Dedifferentiated amniotic fluid mesenchymal stem cell (primary cell): ENCODE data around the gene B3GNT8.
"Not testable (repeated sequence)": the region's sequence is repeated elsewhere in the genome, so short reads cannot be mapped to it uniquely, and the experiment has no call there.

Experiments
- DNase-seq: peaks from one replicate; pipeline ENCODE4 v3.0.0-alpha.2; 2016; ENCODE audit errors: extremely low spot score

Gene B3GNT8

DNA sequence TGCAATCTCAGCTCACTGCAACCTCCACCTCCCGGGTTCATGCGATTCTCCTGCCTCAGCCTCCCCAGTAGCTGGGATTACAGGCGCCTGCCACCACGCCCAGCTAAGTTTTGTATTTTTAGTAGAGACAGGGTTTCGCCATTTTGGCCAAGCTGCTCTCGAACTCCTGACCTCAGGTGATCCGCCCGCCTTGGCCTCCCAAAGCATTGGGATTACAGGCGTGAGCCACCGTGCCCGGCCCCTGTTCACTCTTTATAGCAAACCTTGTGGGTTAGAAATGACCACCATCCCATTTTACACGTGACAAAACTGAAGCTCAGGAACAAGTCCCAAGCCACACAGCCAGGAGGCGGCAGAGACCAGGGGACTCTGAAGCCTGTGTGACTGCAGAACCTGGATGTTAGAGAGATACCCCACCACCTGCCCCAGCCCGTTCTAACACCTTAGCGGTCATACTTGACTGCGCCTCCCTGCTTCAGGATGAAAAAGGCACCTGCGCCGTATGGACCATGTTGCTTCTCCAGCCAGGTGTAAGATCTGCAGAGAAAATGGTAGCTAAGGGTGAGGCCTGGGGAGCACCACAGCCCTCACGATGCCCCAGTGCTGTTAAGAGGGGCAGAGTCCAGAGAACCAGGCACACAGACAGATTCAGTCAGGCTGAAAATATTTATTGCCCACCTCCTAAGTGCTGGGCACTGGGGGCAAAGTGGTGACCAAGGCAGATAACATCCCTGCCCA lies 8.9 kb upstream of the B3GNT8 start:
- no peak for DNase-seq

DNA sequence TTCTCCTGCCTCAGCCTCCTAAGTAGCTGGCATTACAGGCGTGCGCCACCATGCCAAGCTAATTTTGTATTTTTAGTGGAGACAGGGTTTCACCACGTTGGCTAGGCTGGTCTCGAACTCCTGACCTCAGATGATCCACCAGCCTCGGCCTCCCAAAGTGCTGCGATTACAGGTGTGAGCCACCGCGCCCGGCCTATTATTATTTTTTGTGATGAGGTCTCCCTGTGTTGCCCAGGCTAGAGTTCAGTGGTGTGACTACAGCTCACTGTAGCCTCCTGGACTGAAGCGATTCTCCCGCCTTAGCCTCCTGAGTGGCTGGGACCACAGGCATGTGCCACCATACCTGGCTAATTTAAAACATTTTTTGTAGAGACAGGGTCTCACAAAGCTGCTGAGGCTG lies 8.2 kb upstream of the B3GNT8 start:
- not testable (repeated sequence) for DNase-seq

DNA sequence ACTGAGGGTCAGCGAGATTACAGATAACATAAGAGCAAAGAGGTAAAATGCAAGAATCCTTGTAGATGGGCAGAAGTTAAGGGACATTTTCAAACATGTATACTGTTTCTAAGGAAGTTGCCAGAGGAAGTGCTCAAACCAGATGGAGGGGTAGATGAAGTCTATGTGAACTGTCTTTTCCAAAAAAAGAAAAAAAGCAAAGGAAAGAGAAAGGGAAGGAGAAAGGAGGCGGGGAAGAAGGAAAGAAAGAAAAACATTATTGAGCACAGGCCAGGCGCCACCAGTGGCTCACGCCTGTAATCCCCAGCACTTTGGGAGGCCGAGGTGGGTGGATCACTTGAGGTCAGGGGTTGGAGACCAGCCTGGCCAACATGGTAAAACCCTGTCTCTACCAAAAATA lies 7.3 kb upstream of the B3GNT8 start:
- DNase-seq: no peak

DNA sequence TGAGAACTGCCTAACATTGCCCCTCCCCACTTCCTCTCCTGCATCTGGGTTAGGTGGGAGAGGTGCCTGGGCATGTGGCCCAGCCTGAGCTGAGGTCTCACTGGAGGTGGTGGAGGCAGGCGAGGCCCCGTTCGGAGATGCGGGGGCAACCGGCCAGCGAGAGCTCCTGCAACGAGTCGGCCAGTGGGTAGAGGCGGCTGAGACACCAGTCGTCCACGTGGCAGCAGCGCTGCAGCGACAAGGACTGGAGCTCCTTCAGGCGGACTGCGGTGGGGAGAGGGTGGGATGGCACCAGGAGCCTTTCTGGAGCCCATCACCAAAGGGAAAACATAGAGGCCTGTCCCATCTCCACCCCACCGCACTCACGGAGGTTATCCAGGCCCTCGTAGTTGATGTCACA lies 6.0 kb upstream of the B3GNT8 start:
- no peak for DNase-seq

DNA sequence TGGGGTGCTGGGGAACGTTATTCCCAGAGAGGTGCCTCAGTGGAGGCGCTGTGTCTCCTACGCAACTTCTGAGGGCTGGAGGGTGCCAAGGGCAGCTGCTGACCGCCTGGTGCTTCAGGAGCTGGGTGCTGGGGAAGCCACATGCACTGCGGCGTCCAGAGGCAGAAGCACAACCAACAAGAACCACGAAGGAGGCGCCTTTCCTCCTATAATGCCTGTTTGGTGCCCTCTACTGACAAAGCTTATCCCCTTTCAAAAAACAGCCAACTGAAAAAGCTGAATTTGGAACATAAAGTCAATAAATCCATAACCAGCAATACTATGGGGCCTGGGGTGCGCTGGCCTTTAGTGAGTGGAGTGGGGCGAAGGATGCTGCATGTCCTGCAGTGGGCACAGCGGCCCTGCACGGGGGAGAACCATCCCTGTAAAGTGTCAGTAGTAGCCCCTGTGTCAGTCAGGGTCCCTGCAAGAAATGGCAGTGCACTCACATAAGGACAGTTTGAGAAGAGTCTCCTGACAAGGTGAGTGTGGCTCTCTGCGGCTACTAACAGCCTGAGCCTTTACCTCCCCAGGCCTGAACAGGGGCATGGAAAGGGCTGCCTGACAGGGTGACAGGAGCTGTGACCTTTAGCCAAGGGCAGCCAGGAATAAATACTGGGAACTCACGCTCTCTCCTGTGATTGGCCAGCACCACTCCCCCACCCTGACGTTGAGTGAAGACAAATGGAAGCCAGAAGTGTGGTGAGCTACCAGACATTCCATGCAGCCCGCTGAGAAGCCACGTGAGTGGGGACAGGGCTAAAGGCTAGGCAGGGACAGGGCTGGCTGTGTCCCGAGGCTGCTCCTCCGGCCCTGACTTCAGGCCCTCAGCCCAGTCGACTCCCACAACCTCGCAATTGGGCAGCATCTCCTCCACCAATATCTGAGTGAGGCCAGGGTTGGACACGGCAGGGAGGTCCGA lies 4.5 kb upstream of the B3GNT8 start:
- DNase-seq: no peak

DNA sequence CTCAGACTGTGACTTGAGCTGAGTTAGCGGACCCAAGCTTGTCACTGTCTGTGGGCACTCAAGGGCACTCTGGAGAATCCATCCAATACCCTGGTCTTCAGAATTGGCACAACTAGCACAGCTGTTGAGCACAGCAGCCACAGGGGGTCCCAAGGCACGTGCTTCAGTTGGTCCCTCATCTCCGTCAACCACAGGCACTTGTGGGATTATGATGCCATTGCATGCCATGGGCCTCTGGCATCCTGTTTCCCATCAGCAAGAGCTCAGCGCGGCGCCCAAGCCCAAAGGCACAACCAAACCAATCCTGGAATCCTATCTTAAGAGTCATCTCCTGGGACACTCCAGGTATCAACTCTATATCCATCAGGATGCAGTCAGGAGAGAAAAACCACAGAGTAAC lies 3.7 kb upstream of the B3GNT8 start:
- DNase-seq: no peak

DNA sequence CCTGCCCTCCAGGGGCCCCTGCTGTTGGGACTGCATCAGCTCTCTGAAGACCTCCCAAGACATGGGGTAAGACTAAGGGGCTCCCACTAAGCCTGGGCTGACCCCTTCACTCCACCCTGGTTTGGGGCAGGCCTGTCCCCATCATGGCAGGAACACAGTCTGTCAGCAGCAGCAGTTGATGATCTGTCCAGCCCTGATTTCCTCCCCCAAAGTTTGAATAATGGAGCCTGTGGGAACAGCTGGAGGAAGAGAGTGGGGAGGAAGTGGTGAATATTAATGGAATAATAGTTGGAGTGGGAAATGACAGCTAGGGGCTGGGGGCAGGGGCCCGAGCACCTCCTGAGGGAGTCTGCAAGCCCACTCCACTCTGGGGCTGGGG lies 1.3 kb upstream of the B3GNT8 start:
- no peak for DNase-seq

DNA sequence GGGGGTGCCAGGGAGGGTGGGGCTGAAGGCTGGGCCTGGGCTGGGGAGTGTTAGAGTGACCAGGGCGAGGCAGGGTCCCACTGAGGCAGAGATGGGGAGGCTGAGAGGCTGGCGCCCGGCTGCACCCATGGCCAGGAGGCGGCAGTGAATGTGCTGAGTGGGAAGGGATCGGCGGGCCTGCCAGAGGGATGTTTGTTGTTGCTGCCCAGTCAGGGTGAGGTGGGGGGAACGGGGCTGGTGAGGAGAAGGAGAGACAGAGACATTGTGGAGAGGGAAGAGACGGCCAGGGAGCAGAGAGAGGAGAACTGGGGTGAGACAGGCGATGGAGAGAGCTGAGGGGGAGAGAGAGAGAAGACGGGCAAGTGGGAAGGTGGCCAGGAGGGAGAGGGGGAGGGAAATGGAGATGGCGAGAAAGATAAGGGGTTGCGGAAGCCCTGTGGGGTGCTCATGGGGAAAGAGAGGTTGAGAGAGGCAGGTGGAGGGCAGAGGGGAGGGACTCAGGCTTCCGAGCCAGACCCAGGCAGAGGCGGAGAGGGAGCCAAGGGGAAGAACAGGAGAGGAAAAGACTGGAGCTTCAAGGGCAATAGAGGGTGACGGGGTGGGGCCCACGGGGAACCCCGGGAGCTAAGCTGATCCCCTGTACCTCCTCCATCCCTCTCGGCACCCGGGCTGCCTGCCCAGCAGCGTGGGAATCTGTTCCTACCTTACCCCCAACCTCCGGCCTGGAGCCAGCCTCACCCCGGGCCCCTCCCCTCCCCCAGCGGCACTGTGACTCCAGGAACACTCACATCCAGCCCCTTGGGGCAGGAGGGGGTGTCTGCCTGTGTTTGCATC lies 690 bp upstream of the B3GNT8 start:
- no peak for DNase-seq

DNA sequence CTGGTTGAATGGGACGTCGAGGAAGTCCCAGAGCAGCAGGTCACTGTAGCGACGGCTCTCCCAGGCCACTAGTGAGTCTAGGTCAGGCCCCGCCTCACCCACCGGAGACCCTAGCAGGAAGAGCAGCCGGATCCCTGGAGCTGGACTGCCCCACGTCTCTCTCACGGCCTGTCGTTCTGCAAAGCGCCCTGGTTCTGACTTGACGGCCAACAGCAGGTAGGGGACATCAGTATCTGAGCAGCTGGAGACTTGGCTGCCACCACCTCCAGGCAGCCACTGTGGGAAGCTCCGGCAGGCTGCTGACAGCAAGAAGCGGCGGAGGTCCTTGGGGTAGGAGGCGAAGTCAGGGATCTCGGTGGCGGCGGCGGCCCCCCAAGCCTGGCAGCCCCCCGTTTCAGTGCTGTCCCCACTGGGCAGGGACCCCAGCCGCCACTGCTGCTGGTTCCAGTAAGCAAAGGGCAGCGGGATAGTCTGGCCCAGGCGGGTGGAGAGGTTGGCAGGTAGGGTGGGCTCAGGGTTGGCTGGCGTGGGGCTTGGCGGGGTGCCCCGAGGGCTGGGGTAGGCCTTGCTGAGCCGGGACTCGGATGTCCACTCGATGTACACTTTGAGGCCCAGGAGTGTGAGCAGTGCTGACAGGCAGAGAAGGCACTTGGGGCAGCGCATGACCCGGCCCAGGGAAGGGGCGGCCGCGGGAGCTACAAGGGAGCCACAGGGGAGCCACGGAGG lies 895 bp downstream of the B3GNT8 start:
- no peak for DNase-seq

DNA sequence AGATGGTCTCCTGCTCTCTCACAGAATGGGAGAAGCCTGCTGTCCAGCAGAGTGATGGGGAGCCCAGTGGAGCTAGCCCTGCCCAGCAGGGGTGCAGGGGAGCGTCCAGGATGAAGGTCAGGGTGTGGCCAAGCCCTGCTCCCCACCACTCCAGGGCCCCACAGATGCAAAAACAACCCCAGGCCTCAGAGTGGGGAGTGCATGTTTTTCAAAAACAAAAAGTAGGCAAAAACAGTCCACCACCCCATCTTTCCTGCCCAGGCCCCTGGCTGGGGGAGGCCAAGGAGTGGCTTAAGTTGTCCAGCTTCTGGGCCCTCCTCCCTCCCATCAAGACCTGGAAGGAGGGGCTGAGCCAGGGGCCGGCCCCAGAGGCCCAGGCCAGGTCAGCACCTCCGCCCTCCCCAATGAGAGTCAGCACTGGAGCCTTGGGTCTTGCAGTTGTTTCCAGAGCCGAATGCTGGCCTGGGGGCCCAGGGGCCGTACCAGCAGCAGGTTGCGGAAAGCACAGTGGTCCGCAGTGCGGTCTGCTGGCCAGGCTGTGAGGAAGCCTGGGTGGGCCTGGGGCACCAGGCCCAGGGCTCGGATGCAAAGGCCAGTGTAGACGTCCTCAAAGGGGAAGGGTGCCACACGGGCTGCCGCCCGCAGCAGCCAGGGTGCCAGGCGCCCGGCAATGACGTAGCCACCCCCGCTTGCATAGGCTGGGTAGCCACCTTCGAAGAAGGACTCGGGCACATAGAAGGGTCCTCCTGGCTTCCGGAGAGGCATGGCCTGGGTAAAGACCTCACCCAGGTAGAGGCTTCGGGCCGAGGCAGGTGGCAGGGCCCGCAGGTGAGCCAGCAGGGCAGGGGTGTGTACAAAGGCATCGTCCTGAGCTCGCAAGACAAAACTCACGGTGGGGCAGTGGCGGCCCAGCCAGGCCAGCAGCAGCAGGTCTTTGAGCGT lies 1.7 kb downstream of the B3GNT8 start:
- no peak for DNase-seq

DNA sequence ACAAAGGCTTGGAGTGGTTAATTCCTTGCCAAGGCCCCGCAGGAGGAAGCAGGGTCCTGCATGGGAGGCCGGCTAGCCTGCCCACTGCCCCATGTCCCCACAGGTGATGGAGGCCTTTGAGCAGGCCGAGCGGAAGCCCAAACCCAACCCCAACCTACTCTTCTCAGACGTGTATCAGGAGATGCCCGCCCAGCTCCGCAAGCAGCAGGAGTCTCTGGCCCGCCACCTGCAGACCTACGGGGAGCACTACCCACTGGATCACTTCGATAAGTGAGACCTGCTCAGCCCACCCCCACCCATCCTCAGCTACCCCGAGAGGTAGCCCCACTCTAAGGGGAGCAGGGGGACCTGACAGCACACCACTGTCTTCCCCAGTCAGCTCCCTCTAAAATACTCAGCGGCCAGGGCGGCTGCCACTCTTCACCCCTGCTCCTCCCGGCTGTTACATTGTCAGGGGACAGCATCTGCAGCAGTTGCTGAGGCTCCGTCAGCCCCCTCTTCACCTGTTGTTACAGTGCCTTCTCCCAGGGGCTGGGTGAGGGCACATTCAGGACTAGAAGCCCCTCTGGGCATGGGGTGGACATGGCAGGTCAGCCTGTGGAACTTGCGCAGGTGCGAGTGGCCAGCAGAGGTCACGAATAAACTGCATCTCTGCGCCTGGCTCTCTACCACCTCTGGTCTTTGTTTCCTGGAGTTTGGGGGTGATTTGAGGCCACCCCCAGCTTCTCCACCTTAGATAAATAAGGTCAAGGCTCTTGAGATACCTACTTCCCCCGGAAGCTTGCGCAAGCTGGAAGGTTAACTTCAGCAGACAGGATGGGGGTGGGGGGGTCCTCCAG lies 2.6 kb downstream of the B3GNT8 start:
- DNase-seq: no peak

DNA sequence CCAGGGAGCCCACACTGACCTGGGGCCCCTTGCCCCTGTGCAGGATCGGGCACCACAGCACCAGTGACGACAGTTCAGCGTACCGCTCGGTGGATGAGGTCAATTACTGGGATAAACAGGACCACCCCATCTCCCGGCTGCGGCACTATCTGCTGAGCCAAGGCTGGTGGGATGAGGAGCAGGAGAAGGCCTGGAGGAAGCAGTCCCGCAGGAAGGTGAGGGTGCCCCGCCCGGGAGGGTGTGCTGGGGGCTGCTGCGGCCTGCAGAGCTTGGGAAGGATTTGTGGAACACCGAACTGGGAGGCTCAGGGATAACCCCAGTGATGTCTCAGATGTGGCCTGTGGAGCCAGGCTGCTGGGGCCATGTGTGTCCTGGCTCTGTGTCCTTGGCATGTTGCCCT lies 4.2 kb downstream of the B3GNT8 start:
- DNase-seq: no peak

DNA sequence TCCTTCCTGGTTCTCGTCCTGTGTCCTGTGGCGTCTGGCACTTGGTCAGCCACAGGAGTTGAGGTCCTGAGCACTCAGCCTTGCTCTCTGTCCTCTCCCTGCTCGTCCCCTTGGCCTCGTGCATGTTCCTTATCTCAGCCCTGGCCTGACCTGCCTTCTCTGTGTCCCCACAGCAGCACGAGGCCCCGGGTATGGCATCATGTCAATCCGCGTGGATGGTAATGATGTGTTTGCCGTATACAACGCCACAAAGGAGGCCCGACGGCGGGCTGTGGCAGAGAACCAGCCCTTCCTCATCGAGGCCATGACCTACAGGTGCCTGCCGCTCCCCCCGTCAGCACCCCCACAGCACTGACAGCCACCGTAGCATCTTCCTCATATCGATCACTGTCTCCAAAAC lies 4.7 kb downstream of the B3GNT8 start:
- DNase-seq: no peak

DNA sequence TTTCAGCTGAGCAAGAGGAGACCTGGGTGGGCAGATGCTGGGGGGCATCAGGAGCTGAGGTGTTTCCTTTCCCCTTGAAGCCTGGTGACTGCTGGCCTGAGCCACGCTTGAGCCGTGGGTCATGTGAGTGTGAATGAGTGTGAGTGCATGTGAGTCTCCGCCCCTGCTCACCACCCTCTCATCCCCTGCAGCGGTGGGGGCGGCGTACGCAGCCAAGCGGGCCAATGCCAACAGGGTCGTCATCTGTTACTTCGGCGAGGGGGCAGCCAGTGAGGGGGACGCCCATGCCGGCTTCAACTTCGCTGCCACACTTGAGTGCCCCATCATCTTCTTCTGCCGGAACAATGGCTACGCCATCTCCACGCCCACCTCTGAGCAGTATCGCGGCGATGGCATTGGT lies 5.2 kb downstream of the B3GNT8 start:
- no peak for DNase-seq

DNA sequence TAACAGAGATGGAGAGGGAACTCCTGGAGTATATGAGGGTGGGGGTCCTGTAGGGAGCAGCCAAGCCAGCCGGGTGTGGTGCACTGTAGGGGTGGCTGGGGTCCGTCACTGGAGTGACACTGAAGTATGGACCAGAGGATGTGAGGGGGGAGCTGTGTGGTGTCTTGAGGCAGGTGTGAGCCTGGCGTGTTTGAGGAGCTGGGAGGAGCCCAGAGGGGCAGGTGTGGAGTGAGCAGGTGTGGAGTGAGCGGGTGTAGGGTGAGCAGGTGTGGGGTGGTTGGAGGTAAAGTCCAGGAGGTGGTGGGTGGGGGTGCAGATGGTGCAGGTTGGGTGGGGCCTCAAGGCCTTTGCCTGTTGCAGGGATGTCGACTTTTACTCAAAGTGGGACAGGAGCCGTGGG lies 5.9 kb downstream of the B3GNT8 start:
- no peak for DNase-seq

DNA sequence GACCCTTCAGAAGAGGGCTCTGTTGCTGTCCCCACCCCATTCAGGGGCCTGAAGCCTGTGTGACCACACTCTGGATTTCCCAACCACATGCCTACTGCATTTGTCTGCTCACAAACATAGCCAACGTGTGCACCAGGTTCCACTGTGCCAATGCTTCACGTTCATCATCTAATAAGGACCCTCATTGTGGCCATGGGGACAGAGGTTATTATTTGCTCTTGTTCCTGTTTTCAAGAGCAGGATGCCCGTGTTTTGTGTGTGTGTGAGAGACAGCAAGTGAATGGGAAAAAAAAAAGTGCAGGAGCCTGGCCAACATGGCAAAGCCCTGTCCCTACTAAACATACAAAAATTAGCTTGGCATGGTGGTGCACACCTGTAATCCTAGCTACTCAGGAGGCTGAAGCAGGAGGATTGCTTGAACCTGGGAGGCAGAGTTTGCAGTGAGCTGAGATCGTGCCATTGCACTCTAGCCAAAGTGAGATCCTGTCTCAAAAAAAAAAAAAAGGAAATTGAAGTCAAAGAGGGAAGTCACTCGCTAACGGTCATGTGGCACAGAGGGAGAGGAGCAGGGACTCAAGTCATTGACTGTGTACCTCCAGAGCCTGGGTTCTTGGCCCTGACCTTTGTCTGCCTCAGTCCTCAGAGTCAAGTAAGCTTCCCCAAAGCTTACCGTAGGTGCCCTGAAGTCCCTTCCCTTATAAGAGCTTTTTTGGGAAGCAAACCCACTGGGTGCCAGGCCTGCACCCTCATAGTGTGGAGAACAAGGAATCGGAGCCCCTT lies 6.9 kb downstream of the B3GNT8 start:
- no peak for DNase-seq

DNA sequence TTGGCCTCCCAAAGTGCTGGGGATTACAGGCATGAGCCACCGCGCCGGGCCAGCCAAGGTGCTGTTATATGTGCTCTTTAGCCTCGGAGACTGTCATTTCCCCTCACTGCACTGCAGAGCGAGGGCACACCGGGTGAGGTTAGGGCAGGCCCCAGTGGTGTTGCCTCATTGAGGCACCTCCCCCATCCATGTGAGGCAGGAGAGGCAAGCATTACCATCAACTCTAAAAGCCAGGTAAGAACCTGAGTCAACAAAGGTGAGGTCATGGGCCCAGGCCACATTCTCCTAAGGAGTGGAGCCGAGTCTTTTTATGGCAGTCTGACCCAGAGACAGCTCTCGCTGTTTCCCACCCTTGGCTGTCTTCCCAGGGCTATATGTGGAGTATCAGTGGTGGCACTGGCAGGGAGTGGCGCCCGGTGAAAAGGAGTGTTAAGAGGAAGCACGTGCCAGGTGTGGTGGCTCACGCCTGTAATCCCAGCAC lies 10.9 kb downstream of the B3GNT8 start:
- no peak for DNase-seq

DNA sequence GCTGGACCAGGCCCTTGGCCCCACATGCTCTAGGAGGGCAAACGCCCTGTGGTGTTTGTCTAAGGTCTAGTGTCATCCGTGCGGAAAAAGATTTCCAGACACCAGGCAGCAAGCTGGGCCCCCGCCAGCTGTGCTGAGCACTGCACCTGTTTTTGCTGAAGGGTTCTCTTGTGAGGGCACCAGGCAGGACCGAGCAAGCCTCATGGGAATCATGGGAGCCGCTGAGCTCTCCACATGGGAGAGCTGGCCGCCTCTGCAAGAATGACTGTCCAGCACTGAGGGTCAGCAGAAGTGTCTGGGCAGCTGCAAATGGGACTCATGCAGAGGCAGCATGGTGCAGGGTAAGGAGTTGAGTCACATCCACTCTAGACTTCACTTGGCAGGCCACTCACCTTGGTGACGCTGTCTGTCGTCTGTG lies 12.0 kb downstream of the B3GNT8 start:
- no peak for DNase-seq

DNA sequence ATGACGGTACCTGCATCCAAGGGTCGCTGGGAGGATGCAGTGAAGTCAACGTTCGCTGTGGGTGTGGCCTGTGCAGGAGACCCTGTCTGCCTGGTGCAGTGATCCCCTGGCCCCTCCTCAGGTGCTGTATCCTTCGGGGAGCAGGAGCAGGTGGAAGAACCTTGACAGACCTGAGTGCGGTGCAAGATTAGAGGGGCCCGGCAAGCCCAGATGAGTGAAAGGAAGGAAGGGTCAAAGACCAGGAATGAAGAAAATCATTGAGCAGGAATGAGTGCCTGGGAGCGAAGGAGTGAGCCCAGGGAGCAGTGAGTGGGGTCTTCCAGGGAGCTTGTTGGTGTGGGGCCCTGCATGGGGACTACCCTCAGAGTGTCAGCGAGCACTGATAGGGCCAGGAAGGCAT lies 12.7 kb downstream of the B3GNT8 start:
- DNase-seq: no peak
